SU-DHL-6 (cell line): ENCODE measurements around the gene REEP3.

Experiments used
- H2AFZ ChIP-seq: fragments of 200-600 bp; sonication (generic); 2 replicates; pipeline ENCODE4 v1.6.1; 2014; ENCODE audit warnings: low read depth, mild to moderate bottlenecking, moderate library complexity, mixed read lengths, antibody characterized with exemption, low read length; ENCODE audit not compliant: severe bottlenecking
- H3F3A ChIP-seq: fragments of 200-600 bp; shearing (Covaris generic); 2 replicates; pipeline ENCODE4 v1.6.0; 2016; ENCODE audit warnings: antibody characterized with exemption, mild to moderate bottlenecking; ENCODE audit not compliant: insufficient read depth
- H3K27ac ChIP-seq: fragments of 200-600 bp; sonication (generic); 2 replicates; pipeline ENCODE4 v1.5.1; 2016; ENCODE audit warnings: low read depth, mild to moderate bottlenecking, low read length, moderate library complexity, mixed read lengths
- H3K27me3 ChIP-seq: fragments of 200-600 bp; sonication (generic), shearing (Covaris generic); 2 replicates; pipeline ENCODE4 v1.6.0; 2014; ENCODE audit warnings: mild to moderate bottlenecking, low read length
- H3K36me3 ChIP-seq: fragments of 200-600 bp; sonication (generic); 2 replicates; pipeline ENCODE4 v1.6.1; 2014; ENCODE audit warnings: mild to moderate bottlenecking, low read length, mixed read lengths
- H3K4me2 ChIP-seq: fragments of 300-600, 200-600 bp; shearing (Covaris generic), sonication (generic); 2 replicates; pipeline ENCODE4 v1.6.0; 2014; ENCODE audit warnings: low read length, low read depth, mild to moderate bottlenecking; ENCODE audit not compliant: poor library complexity, severe bottlenecking
- H3K4me3 ChIP-seq: fragments of 200-600 bp; sonication (generic); 2 replicates; pipeline ENCODE4 v1.5.1; 2014; ENCODE audit warnings: antibody characterized with exemption, low read length, mild to moderate bottlenecking, mixed read lengths; ENCODE audit not compliant: insufficient read depth, poor library complexity, severe bottlenecking
- H3K79me2 ChIP-seq: fragments of 200-600 bp; sonication (generic); 2 replicates; pipeline ENCODE4 v1.6.1; 2014; ENCODE audit warnings: mild to moderate bottlenecking, low read length, moderate library complexity; ENCODE audit not compliant: insufficient read depth
- H3K9ac ChIP-seq: fragments of 200-600 bp; sonication (generic); 2 replicates; pipeline ENCODE4 v1.7.0; 2014; ENCODE audit warnings: mild to moderate bottlenecking, low read length
- H3K9me2 ChIP-seq: fragments of 200-600 bp; sonication (generic); replicated peaks from 2 replicates; pipeline ENCODE4 v1.6.1; 2014; ENCODE audit warnings: low read length; ENCODE audit not compliant: insufficient read depth
- H3K9me3 ChIP-seq: fragments of 200-600 bp; sonication (generic); 2 replicates; pipeline ENCODE4 v1.6.1; 2014; ENCODE audit warnings: low read length, mixed read lengths; ENCODE audit not compliant: insufficient read depth
- H4K20me1 ChIP-seq: fragments of 200-600 bp; sonication (generic); 2 replicates; pipeline ENCODE4 v1.6.1; 2014; ENCODE audit warnings: low read depth, mild to moderate bottlenecking, antibody characterized with exemption, low read length, moderate library complexity, mixed read lengths
- EZH2phosphoT487 ChIP-seq: fragments of 200-600 bp; sonication (generic), shearing (Covaris generic); conservative IDR thresholded peaks from 2 replicates; pipeline ENCODE4 v1.6.1; 2018; ENCODE audit warnings: mild to moderate bottlenecking, antibody characterized with exemption, low read length, moderate library complexity, mixed read lengths
- TF ChIP-seq, protein P1 (sequence below): fragments of 200-600 bp; sonication (generic); IDR thresholded peaks from one replicate; pipeline ENCODE4 v1.5.1; 2017; ENCODE audit warnings: antibody characterized with exemption, mild to moderate bottlenecking, low read length, moderate library complexity; ENCODE audit not compliant: insufficient read depth, poor library complexity, severe bottlenecking

REEP3 gene

DNA sequence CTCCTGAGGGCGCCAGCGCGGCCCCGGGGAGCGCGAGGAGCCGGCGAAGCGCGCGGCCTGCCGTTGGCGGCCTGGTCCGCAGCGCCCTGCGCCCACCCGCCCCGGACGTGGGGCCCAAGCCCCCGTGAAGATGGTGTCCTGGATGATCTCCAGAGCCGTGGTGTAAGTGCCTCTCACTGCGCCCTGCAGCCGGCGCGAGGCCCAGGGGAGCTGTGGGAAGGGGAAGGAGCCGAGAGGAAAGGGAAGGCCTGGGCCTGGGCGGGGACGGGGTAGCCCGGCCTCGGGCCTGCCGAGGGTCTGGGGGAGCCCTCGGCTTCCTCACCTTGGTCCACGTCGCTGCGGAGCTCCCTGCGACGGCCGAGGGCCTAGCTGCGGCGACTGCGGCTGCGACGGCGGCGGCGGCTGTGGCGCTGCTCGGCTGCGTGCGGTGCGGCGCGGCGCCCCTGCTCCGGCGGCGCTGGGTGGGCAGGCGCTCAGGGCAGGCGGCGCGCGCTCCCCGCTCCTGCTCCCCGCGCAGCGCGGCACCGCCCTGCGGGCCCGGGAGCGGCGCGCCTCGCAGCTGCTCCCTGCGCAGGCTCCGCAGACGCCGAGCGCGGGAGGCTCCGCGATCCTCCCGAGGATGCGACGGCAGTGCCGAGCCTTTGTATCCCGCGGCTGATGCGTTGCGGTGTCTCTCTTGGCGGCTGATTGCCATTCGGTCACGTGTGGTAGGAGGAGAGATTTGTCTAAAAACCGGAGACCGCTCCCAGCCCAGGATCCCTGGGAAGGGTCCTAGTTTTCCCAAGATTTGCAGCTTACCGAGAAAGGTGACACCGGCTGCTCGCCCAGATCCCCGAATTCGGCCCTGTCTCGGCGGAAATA lies 445 bp downstream of the REEP3 start:
- peak overlapping the region; percentile 96 for H2AFZ ChIP-seq
- peak overlapping the region; percentile 86 for H3K9ac ChIP-seq
- H3F3A ChIP-seq = peaks cover 17% of the 10 kb centered on the region; the same call in 1 of the 2 replicates
- peak overlapping the region; percentile 61 for H3K27ac ChIP-seq
- no peaks in the 10 kb centered on the region for H3K9me2 ChIP-seq
- no peaks in the 10 kb centered on the region for H3K27me3 ChIP-seq
- H4K20me1 ChIP-seq = peaks cover 4% of the 10 kb centered on the region; the same call in 1 of the 2 replicates
- no peaks in the 10 kb centered on the region for H3K36me3 ChIP-seq
- no peaks in the 10 kb centered on the region for H3K9me3 ChIP-seq
- H3K4me3 ChIP-seq = peak overlapping the region; percentile 77
- H3K4me2 ChIP-seq = peak overlapping the region; percentile 96
- H3K79me2 ChIP-seq = peaks cover 37% of the 10 kb centered on the region
- TF ChIP-seq, protein P1, sequence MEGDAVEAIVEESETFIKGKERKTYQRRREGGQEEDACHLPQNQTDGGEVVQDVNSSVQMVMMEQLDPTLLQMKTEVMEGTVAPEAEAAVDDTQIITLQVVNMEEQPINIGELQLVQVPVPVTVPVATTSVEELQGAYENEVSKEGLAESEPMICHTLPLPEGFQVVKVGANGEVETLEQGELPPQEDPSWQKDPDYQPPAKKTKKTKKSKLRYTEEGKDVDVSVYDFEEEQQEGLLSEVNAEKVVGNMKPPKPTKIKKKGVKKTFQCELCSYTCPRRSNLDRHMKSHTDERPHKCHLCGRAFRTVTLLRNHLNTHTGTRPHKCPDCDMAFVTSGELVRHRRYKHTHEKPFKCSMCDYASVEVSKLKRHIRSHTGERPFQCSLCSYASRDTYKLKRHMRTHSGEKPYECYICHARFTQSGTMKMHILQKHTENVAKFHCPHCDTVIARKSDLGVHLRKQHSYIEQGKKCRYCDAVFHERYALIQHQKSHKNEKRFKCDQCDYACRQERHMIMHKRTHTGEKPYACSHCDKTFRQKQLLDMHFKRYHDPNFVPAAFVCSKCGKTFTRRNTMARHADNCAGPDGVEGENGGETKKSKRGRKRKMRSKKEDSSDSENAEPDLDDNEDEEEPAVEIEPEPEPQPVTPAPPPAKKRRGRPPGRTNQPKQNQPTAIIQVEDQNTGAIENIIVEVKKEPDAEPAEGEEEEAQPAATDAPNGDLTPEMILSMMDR = no peak
- no peak for TF ChIP-seq EZH2phosphoT487

- Histone ChIP-seq H2AFZ (peak overlapping the region; percentile 96), H3F3A (peaks cover 17% of the 10 kb centered on the region; the same call in 1 of the 2 replicates), H3K27ac (0 out of 2 replicates have a peak overlapping the region, but pooled peaks have one; percentile 11), H3K9me2 (no peaks in the 10 kb centered on the region), H3K9me3 (no peaks in the 10 kb centered on the region), H3K27me3 (no peaks in the 10 kb centered on the region), H4K20me1 (peaks cover 4% of the 10 kb centered on the region; the same call in 1 of the 2 replicates), H3K4me2 (peak overlapping the region; percentile 96), H3K36me3 (no peaks in the 10 kb centered on the region), H3K9ac (peak overlapping the region; percentile 86), H3K4me3 (peak overlapping the region; percentile 77), H3K79me2 (peaks cover 38% of the 10 kb centered on the region)
- no peak for TF ChIP-seq EZH2phosphoT487
- TF ChIP-seq, protein P1 = no peak
These were observed 1.1 kb downstream of the REEP3 start for GRCh38 chr10:63522277-63522687.

DNA sequence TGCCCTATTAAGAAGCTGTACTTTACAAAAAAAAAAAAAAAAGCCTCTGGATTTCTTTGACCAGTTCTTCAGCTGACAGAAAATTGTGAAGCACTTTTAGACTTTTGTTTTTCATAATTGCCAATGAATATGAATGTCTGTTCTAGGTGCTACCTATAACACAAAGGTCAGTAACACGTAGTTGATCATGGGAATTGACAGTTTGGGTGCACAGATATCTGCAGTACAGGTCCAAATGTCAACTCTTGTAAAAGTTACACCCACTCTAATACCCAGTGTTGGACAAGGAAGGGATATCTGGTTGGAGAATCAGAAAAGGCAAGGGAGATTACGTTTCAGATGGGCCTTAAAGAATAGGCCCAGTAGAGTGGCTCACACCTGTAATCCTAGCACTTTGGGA lies 1.8 kb downstream of the REEP3 start:
- H3F3A ChIP-seq = peaks cover 17% of the 10 kb centered on the region; the same call in 1 of the 2 replicates
- peak overlapping the region; percentile 96 for H3K4me2 ChIP-seq
- no peak overlapping the region for H2AFZ ChIP-seq
- peaks cover 4% of the 10 kb centered on the region; the same call in 1 of the 2 replicates for H4K20me1 ChIP-seq
- no peaks in the 10 kb centered on the region for H3K27me3 ChIP-seq
- H3K9me2 ChIP-seq = no peaks in the 10 kb centered on the region
- no peak overlapping the region for H3K27ac ChIP-seq
- no peaks in the 10 kb centered on the region for H3K36me3 ChIP-seq
- peak overlapping the region; percentile 86; the same call in 1 of the 2 replicates for H3K9ac ChIP-seq
- no peak overlapping the region for H3K4me3 ChIP-seq
- no peaks in the 10 kb centered on the region for H3K9me3 ChIP-seq
- H3K79me2 ChIP-seq = peaks cover 37% of the 10 kb centered on the region
- TF ChIP-seq EZH2phosphoT487 = no peak
- TF ChIP-seq, protein P1 = no peak
